Mesodermal cell (in vitro differentiated cells): ENCODE results near the gene USB1.

Source experiments
- H3K27ac ChIP-seq: 2 replicates; pipeline ENCODE4 v1.7.0; 2013; ENCODE audit warnings: mild to moderate bottlenecking, low read depth, low read length, moderate library complexity; ENCODE audit not compliant: severe bottlenecking
- H3K36me3 ChIP-seq: 2 replicates; pipeline ENCODE4 v1.7.1; 2013; ENCODE audit warnings: mild to moderate bottlenecking, low read length, moderate library complexity; ENCODE audit not compliant: control insufficient read depth, insufficient read depth
- H3K4me1 ChIP-seq: one replicate; pipeline ENCODE4 v1.7.1; 2013; ENCODE audit warnings: mild to moderate bottlenecking, low read length; ENCODE audit not compliant: insufficient read depth, control insufficient read depth, poor library complexity, severe bottlenecking
- H3K4me3 ChIP-seq: 2 replicates; pipeline ENCODE4 v1.7.0; 2013; ENCODE audit warnings: low read length, control low read depth, mild to moderate bottlenecking; ENCODE audit not compliant: insufficient read depth, poor library complexity, severe bottlenecking; ENCODE audit errors: extremely low read depth
- H3K9me3 ChIP-seq: 2 replicates; pipeline ENCODE4 v1.7.1; 2013; ENCODE audit warnings: mild to moderate bottlenecking, low read length, moderate library complexity; ENCODE audit not compliant: control insufficient read depth
- WGBS, 2 experiments: methylation state at CpG; one replicate each; pipeline ENCODE4 v1.1.5; 2013; ENCODE audit warnings: missing lambda C conversion rate in 2 of 2; ENCODE audit not compliant: insufficient coverage in 2 of 2; 5-methylcytosine and 5-hydroxymethylcytosine counted together

USB1 gene

DNA sequence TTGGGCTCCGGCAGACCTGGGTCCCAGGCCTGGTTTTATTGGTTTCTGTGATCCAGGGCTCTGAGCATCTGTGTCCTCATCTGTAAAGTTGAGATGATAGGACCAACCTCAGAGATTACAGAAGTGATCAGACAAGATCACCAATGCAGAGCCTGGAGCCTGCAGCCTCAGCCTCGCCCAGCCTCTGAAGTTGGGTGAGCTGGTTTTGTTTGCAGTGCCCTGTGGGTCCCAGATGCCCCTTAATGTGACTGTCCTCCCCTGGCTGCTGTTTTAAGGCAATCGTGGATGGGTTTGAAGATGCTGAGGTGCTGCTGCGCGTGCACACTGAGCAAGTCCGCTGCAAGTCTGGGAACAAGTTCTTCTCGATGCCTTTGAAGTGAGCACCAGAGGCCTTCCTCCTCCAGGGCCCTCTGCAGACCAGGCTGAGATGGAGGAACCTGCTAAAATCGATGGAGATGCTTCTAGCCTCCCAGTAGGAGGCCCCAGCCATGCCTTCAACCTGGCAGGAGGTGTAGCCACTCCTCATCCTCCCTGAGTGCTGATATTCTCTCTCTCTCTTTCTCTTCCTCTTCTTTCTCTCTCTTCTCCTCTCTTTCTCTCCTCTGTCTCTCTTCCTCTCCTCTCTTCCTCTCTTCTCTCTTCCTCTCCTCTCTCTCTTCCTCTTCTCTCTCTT lies 18.8 kb downstream of the USB1 start:
- Histone ChIP-seq H3K4me3 (no peak overlapping the region), H3K9me3 (no peaks in the 10 kb centered on the region), H3K27ac (no peak overlapping the region), H3K4me1 (peaks cover 35% of the 10 kb centered on the region), H3K36me3 (peaks cover 51% of the 10 kb centered on the region)
- 81 to 82% methylated on average over 8 of the region's 8 CpGs for WGBS, 2 experiments

DNA sequence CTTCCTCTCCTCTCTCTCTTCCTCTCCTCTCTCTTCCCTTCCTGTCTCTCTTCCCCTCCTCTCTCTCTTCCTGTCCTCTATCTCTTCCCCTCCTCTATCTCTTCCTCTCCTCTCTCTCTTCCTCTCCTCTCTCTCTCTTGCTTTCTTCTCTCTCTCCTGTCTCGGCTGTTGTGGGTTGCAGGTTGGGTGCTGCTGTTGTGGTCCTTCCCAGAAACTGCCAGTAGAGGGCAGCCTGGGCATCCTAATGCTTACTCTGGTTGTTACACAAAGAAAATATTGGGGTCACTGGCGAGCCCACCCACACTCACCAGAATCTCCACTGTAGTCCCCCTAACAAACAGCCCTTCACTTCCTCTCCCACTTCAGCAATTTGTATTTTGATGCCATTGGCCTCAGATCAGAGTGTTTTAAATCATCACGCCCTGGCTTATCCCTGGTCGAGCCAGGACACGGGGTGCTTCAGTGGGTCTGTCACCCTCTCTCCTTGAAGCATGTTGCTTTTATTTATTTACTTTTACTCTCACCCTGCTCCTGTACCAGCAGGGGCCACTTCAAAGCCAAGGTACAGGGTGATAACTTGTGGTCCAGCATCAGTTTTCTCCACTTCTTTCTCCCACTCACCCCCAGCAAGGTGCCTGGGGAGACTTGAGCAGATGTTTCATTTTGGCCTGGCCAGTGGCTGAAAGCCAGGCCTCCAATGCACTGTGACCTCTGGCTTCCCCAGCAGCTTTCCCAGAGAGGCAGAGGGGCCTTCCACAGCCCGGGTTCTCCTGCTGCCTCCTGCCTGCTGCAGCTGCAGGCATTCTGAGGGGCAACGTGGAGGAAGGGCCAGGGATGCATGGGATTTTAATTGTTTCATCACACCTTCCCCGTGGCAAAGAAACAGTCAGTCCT lies 19.7 kb downstream of the USB1 start:
- no peak overlapping the region for H3K4me3 ChIP-seq
- peaks cover 36% of the 10 kb centered on the region for H3K4me1 ChIP-seq
- H3K9me3 ChIP-seq, result no peaks in the 10 kb centered on the region
- peaks cover 43% of the 10 kb centered on the region for H3K36me3 ChIP-seq
- no peak overlapping the region for H3K27ac ChIP-seq
- 72 to 76% methylated on average over 7 of the region's 8 CpGs for WGBS, 2 experiments

DNA sequence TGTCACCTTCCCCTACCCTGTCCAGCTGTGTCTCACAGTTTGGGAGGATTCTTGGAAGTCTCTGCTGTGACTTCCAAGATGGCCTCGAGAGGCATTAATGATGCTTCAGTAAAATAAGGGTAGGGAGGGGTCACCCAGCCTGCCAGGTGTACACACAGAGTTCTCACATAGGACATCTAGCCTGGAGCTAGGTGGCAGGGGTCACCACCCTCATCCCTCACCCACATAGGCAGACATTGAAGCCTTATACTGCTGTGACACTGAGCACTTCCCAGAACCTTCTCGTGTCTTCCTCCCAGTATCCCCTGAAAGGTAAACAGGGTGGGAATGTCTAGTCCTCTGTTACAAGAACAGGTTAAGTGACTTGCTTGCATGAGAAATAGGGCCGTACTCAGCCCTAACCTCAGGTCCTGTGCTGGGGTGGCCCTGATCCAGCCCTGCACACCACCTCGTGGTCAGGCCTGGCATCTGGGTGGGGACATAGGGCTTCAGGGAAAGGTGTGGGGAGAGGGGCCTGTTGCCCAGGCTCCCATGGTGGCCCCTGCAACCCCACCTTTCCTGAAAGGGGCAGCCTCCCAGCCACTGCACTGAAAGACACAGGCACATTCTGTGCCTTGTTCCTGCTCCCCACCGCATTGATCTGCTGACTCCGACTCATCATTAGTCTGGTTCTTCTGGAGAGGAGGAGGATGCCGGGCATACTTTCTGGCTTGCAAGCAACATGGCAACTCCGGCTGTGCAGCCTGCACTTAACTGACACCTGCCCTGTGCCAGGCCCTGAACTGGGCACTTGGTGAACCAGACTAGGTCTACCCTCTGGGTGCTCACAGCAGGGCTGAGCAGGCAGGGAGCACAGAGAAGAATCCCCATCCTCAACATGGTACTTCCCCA lies 20.7 kb downstream of the USB1 start:
- H3K27ac ChIP-seq, result no peak overlapping the region
- H3K36me3 ChIP-seq, result peaks cover 37% of the 10 kb centered on the region
- H3K4me3 ChIP-seq, result no peak overlapping the region
- H3K9me3 ChIP-seq, result no peaks in the 10 kb centered on the region
- peaks cover 36% of the 10 kb centered on the region for H3K4me1 ChIP-seq
- WGBS, 2 experiments, result 86 to 90% methylated on average over 6 of the region's 8 CpGs

DNA sequence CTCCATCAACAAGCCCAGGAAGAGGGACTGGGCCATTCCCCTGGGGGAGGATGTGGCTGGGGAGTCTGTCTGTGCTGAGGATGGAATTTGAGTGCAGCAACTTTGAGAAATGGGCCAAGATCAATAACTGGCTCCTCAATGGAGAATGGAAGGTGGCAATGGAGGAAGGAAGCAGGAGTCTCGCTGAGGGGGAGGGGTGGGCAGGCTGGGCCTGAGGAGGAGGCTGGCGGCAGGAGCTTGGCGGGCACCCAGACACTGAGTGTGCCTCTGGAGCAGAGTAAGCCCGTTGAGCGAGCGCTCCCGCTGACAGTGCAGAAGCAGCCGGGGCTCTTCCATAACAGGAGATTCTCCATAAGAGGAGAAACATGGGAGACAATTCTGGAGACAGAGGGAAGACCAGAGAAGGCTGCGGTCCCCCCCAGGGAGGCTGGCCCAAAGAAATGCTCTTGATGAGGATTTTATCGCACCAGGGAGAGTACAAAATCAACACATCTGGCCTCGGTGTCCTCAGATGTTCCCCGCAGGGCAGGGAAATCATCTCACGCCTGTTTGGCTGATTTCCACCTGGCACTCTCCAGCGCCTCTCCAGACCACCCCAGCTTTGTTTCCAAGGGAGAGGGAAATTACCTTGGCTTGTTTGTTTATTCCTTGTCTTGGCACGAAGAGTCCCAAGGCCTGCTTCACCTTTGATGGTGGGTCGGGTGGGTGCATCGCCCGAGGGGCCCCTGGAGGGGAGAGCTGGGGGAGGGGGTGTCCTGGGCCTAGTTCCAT lies 21.6 kb downstream of the USB1 start:
- Histone ChIP-seq H3K27ac (no peak overlapping the region), H3K36me3 (peaks cover 30% of the 10 kb centered on the region), H3K9me3 (no peaks in the 10 kb centered on the region), H3K4me3 (no peak overlapping the region), H3K4me1 (peaks cover 39% of the 10 kb centered on the region)
- WGBS, 2 experiments, result 57 to 66% methylated on average over 8 to 11 of the region's 18 CpGs

DNA sequence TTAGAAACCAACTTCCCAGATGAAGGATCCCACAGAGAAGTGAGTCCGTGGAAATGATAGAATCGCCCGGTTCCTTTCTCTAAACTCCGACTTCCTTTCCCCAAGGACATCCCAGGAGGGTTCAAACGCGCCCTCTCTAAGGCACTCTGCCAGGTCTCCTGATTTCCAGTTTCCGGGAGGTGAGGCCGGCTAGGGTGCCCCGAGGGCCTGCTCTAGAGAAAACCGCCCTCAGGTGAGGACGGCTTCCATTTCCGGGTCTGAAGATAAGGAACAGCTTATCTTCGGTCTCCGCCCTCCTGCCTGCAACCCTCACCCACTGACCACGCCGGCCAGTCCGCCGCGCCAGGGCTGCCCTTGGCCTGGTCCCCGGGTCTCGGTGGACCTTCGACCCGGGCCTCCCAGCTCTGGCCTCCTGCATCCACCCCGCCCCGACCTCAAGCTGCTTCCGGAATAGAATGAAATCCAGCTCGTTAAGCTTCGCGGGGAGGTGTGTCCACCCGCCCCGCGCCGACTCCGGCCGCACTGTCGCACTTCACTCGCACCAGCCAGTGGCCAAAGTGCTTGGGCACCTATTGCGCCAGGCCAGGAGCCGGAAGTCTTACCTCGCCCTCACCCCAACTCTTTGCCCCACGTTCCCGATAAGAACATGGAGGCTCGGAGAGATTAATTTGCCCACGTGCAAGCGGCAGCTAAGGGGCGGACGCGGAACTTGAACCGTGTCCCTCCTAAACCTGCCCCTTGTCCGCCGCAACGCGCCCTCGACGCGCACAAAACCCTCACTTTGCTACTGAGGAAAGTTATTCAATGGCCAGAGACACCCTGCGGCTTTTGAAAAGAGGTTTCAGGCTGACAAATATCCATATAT lies 23.5 kb downstream of the USB1 start:
- peaks cover 47% of the 10 kb centered on the region for H3K4me1 ChIP-seq
- no peak overlapping the region for H3K27ac ChIP-seq
- peaks cover 16% of the 10 kb centered on the region for H3K36me3 ChIP-seq
- peak overlapping the region; percentile 71 for H3K4me3 ChIP-seq
- H3K9me3 ChIP-seq, result no peaks in the 10 kb centered on the region
- 15 to 22% methylated on average over 37 to 49 of the region's 57 CpGs for WGBS, 2 experiments

DNA sequence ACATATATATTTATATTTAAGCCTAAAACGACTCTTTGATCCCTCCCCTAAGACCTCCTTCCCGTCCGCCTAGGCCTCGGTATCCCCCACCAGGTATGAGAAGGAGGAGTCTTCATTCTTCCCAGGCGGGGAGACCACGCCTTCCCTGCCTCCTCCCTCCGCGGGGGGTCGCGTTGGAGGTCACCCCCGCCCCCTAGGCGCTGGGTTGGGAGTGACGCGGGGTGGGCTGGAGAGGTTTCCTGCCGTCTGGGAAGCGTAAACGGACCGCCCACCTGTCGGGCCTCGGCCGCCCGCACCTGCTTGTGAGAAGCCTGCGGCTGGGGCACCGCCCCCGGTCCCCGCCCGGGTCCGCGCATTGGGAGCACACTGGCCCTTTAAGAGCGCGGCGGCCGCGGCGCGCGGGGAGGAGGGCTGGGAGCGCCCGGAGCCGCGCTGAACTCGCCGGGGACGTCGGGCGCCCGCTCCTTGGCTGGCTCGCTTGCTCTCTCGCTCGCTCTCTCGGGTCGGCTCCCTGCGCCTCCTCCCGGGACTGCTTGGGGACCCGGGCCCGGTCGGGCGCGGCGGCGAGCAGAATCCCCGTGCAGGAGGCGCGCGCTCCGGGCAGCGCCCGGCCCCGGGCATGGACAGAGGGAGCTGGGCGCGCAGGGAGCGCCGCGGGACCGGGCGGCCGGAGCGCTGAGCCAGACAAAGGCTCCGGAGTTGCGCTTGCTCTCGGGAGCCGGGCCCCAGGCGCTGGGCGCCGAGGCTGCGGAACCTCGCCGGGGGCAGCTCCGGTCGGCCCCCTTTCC lies 24.3 kb downstream of the USB1 start, which contains the start of gene MMP15:
TSS of gene MMP15 (plus strand) at position 404 of the 788 bp plus-strand sequence. CDS start 597 bp downstream, outside the sequence.
- peaks cover 44% of the 10 kb centered on the region for H3K4me1 ChIP-seq
- peak within 1 kb of the TSS; percentile 71 for H3K4me3 ChIP-seq
- H3K9me3 ChIP-seq, result no peaks in the 10 kb centered on the region
- no peak within 1 kb of the TSS for H3K27ac ChIP-seq
- H3K36me3 ChIP-seq, result peaks cover 18% of the 10 kb centered on the region
- WGBS, 2 experiments, result 0% methylated on average over 48 to 72 of the region's 90 CpGs

DNA sequence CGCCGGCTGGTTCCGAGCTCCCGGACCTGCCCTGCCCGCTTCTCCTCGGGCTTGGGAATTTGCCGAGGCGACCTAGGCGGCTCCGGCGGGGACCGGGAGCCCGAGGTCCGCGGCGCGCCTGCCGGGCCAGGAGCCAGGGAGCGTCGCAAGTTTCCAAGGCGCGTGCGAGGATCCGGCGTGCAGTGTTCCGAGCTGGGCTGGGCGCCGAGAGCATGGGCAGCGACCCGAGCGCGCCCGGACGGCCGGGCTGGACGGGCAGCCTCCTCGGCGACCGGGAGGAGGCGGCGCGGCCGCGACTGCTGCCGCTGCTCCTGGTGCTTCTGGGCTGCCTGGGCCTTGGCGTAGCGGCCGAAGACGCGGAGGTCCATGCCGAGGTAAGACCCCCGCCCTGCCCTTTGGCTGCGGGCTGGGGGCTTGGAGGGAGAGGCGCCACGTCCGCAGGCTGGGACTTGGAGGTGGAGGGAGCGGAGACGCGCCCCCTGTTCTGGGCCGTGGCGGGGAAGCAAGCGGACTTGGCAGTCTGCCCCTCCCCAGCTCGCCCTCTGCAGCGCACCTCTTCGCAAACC lies 25.0 kb downstream of the USB1 start:
- Histone ChIP-seq H3K4me1 (peaks cover 45% of the 10 kb centered on the region), H3K9me3 (no peaks in the 10 kb centered on the region), H3K4me3 (peak overlapping the region; percentile 71), H3K27ac (no peak overlapping the region), H3K36me3 (peaks cover 11% of the 10 kb centered on the region)
- WGBS, 2 experiments, result 0 to 1% methylated on average over 53 to 58 of the region's 65 CpGs

DNA sequence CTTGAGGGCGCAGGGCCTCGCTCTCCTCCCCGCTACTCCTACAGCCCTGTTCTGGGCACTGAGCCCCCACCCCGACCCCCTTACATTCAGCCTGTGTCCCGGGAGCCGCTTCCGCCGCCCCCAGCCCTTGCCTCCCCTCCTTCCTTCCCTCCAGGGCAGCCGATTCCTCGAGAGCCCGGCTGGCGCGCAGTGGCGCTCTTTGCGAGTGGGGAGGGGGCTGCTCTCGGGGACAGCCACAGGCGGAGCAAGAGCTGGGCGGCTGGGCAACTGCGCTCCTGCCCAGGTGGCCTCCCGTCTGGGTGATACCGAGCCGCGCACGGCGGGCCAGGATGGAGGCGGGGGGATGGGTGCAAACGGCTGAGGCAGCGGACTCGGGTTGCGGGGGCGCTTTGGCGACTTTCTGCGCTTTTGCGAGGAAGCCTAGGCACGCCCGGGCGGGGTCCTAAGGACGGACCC lies 25.5 kb downstream of the USB1 start:
- WGBS, 2 experiments, result 0 to 1% methylated on average over 27 to 32 of the region's 38 CpGs
- Histone ChIP-seq H3K4me1 (peaks cover 45% of the 10 kb centered on the region), H3K9me3 (no peaks in the 10 kb centered on the region), H3K27ac (no peak overlapping the region), H3K36me3 (peaks cover 10% of the 10 kb centered on the region), H3K4me3 (peak overlapping the region; percentile 71)
